Central memory CD8-positive, alpha-beta T cell (primary cell): ENCODE results near the gene F8.

ENCODE experiments used
- ATAC-seq: fragments of 150-1000 bp; cut with Tn5 transposase; replicated peaks from 2 replicates; pipeline ENCODE4 v1.10.0; 2022; ENCODE audit warnings: mild to moderate bottlenecking, moderate FRiP score, moderate number of reproducible peaks; ENCODE audit not compliant: poor library complexity, severe bottlenecking; ENCODE audit errors: extremely low read depth
- DNase-seq, 2 donors: peaks; one replicate each; pipeline ENCODE4 v3.0.0; 2021; ENCODE audit warnings: low spot score in 2 of 2
- H3K27ac Mint-ChIP-seq: one replicate; pipeline ENCODE4 v1.8.0; 2022; ENCODE audit warnings: low read depth, mild to moderate bottlenecking, moderate library complexity, mixed read lengths
- H3K27me3 Mint-ChIP-seq: one replicate; pipeline ENCODE4 v1.8.0; 2022; ENCODE audit warnings: mixed read lengths
- H3K36me3 Mint-ChIP-seq: one replicate; pipeline ENCODE4 v1.8.0; 2022; ENCODE audit warnings: mild to moderate bottlenecking, moderate library complexity, mixed read lengths; ENCODE audit not compliant: insufficient read depth
- H3K4me1 Mint-ChIP-seq: one replicate; pipeline ENCODE4 v1.8.0; 2022; ENCODE audit warnings: mixed read lengths
- H3K4me3 Mint-ChIP-seq: one replicate; pipeline ENCODE4 v1.8.0; 2022; ENCODE audit warnings: mild to moderate bottlenecking, moderate library complexity, mixed read lengths
- H3K9me3 Mint-ChIP-seq: one replicate; pipeline ENCODE4 v1.8.0; 2022; ENCODE audit warnings: mixed read lengths

Gene F8

GRCh38 chrX:154793084-154793795, 229.3 kb downstream of the F8 start:
- DNase-seq (no peak), ATAC-seq (no peak)
- Mint-ChIP-seq H3K9me3 (no peaks in the 10 kb centered on the region), H3K27ac (no peak overlapping the region), H3K4me1 (no peaks in the 10 kb centered on the region), H3K27me3 (no peaks in the 10 kb centered on the region), H3K36me3 (no peaks in the 10 kb centered on the region), H3K4me3 (no peak overlapping the region)

DNA sequence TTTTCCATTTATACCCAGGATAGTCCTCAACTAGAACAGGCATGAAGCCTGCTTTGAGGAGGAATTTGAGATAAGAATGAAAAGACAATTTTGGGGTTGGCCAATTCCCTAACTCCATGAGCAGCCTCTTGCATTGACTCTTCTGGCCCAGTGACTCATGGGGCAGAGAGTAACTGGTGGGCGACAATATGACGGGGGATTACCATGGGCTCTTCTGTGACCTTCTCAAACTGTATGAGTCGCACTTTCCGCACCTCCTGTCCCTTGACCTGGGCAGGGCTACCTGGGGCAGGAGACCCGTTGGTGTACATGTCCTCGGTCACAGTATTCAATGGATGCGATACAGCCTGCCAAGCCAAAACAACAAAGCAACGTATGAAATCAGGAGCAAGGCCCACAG, 230.6 kb downstream of the F8 start:
- Mint-ChIP-seq H3K4me3 (no peak overlapping the region), H3K36me3 (no peaks in the 10 kb centered on the region), H3K4me1 (no peaks in the 10 kb centered on the region), H3K27ac (no peak overlapping the region), H3K27me3 (no peaks in the 10 kb centered on the region), H3K9me3 (no peaks in the 10 kb centered on the region)
- ATAC-seq, result no peak
- no peak for DNase-seq

GRCh38 chrX:154791467-154791866, 231.1 kb downstream of the F8 start:
- Mint-ChIP-seq H3K27ac (no peak overlapping the region), H3K4me1 (no peaks in the 10 kb centered on the region)

More at GRCh38 chrX:154791467-154791866, 231.1 kb downstream of the F8 start:
- Mint-ChIP-seq H3K9me3 (no peaks in the 10 kb centered on the region), H3K36me3 (no peaks in the 10 kb centered on the region), H3K27me3 (no peaks in the 10 kb centered on the region), H3K4me3 (no peak overlapping the region)
- ATAC-seq (no peak), DNase-seq (no peak)
